Measurements from ENCODE around the gene CD164L2.

The CD164L2 gene

DNA sequence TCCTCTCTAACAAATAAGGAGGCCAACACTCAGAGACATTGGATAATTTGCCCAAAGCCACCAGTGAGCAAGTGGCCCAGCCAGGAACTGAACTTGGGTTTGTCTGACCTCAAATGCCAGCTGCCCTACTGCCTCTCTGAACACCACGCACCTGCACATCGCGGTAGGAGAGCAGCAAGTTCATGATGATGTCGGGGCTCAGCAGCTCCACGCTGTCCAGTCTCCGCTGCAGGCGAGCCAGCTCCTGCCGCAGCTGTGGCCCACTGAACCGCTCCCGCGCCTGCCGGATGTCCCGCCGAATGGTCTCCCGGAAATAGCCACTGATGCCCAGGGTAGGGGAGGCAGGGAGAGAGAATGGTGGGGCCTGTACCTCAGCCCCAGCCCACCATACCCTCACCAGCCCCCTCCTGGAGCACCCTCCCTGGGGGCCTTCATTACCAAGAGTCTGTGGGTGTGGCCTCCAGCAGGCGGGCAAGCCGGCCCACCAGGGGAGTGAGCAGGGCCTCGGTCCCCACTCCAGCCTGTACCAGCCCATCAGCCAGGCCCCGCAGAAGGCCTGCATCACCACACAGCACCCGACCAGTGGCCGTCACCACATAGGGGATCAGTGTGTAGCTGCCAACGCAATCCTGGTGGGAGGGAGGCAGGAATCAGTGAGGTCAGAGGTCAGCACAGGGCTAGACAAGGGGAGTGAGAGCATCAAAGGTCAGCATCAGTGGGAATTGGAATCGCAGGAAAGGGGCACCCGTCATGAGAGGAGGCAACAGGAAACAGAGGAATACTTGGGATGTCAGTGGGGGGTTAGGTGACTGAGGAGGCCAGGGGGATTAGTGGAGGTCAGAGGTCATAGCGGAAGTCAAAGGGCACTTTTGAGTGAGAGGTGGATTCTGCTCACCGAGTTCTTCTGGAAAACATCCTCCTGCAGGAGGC, 19.1 kb downstream of the CD164L2 start:
- no peak for DNase-seq (ENCODE audit: low read depth)

DNA sequence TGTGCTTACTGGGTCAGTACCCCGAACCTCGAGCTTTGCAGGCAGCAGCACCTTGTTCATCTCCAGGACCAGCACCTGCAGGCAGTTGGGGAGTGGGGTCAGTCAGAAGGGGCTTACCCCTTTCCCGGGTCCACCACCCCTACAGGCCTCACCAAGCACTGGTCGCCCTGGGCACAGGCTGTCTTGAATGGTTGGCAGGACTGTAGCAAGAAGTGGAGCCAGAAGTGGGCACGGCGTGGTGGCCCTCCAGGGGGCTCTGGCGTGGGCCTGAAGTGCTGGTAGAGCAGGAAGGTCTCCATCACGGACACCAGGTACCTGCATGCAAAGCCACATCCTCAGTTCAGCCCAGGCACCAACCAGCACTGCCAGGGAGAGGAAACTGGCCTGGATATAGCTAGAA, 21.6 kb downstream of the CD164L2 start:
- DNase-seq (ENCODE audit: low read depth) = no peak

DNA sequence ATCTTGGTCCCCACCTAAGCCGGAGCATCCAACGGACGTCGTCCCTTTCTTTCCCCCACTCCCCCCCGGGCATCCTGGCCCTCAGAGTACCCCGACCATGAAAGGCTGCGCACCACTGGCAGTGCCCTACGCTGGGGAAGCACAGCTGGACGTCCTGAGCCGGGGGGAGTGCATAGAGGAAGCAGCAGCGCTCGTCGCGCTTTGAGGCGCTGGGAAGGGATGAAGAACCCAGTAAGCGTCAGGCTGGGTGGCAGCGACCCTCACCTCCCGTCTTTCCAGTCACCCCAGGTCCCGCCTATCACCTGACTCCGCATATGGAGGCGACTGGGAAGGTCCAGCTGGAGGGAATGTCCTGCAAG, 22.1 kb downstream of the CD164L2 start:
- DNase-seq (ENCODE audit: low read depth) = no peak

DNA sequence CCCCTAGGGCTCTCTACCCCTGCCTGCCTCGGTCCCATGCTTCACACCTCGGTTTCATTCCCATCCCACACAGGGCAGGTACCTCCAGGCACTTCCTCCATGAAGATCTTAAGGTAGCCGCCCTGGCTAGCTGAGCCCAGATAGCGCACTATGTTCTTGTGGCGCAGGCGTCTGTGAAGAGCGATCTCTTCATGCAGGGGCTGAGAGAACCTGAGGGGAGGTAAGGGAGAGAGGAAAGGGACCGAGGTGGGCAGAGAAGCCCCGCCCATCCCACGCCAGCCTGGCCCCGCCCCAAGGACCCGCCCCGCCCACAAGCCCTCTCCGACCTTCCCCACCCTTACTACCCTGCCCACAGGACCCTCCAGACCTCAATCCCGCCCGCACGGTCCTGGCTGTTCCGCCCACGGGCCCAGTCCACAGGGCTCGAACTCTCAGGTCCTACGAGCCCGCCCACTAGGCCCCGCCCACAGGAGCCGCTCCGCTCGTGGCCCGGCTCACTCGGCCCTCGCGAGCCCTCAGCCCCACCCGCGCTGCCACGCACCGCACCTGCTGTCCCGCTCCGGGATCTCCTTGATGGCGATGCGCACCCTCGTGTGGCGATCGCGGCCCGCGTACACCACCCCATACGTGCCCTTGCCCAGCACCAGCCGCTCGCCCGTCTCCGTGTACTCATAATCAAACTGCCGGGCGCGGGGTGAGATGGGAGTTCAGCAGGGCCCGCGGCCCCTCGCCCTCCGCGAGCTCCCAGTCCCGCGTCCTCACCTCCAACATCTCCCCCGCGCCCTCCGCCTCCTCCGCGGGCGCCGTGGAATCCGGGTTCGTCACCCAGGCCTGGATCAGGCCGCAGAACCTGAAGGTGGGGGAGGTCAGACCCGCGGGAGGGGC, 22.7 kb downstream of the CD164L2 start:
- peak; percentile 33 for DNase-seq (ENCODE audit: low read depth)

DNA sequence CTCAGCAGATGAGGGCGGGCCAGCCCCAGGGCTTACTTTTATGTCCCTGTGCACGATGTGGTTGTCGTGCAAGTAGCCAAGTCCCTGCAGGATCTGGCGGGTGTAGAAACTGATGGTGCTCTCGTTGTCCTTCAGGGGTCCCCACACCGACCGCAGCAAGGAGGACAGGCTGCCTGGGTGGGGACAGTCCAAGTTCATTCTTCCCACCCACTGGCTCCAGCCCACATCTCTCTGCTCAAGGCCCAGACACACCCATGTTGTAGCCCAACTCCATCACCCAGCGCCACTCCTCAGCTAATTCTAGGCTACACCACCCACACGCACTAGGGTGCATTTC, 23.3 kb downstream of the CD164L2 start:
- no peak for DNase-seq (ENCODE audit: low read depth)

DNA sequence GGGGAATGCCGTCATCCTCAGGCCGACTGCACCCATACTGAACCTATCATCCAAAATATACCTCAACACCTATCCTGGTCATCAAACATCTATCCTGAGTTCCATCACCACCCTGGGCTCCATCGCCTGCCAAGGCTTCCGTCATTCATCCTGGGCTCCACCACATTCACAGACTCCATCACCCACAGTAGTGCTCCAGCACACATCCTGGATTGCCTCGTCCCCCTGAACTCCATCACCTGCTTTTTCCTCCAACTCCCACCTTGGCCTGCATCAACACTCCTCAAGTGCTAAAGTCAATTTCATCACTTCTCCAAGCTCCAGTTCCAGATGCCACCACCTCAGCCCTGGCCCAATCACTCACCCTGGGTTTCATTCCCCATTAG, 24.2 kb downstream of the CD164L2 start:
- no peak for DNase-seq (ENCODE audit: low read depth)

DNA sequence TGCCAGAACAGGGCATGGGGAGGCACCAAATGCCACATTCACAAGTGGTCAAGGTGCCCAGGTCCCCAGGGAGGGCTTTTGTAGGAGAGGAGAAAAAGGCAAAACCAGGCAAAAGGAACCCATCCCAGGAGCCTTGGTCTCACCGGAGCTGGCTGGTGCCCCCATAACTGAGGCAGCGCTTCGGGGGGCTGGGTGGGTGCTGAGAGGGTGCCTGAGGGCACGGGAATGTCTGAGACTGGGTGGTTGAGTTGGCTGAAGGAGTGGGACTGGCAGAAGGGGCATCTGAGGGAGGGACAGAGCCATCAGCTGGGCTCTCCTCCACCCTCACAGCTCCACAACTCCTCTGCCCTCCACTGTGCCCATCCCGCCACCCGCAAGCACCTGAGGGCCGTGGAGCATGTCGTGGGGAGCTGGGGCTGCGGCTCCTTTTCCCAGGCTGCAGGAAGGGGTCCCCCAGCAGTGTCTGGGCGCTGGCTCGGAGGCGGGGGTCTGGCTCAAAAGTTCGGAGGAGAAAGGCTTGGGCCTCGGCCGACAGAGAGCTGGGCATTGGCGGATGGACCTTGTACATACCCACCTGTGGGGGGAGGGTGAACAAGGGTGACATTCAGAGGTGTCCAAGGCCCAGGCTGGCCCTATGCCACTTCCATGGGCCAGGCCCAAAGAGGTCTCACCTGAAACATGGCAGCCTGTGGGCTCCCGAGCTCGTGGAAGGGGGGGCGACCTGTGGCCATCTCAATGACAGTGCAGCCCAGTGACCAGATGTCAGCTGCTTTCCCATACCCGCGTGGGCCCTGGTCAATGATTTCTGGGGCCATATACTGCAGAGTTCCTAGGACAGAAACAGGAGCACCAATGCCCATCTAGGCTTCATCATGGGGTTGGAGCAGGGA, 24.9 kb downstream of the CD164L2 start:
- no peak for DNase-seq (ENCODE audit: low read depth)

DNA sequence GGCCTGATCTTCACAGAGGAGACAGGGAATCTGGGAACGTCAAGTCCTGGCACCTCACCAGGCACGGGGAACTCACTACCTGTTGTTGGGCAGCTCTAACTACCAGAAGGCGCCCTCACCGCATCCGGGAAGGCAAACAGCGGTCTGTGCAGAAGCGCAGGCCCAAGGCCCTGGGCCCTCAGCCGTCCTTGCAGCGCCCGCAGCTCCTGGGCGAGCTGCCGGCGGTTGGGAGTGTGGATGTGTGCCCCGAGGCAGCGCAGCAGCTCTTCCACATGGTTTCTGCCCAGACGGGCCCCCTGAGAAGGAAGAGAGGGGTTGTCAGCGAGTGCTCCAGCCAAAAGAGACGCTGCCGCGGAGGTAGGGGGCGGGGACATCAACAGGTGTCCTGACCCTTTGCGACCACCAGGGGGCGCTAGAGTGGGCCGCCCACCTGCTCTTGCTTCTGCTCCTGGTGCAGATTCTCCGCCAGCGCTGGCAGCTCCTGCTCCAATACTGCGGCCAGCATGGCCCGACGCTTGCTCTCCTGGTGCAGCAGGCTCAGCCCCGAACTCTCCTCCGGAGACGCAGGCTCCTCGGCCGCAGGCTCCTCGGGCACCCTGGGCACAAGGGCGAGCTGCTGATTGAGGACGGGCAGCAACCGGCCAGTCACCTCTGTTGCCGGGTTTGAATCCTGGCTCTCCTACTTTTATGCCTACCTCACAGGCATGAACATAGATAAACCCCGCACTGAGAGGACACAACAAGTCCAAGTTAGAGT, 25.7 kb downstream of the CD164L2 start:
- peak; percentile 72 for DNase-seq (ENCODE audit: low read depth)

DNA sequence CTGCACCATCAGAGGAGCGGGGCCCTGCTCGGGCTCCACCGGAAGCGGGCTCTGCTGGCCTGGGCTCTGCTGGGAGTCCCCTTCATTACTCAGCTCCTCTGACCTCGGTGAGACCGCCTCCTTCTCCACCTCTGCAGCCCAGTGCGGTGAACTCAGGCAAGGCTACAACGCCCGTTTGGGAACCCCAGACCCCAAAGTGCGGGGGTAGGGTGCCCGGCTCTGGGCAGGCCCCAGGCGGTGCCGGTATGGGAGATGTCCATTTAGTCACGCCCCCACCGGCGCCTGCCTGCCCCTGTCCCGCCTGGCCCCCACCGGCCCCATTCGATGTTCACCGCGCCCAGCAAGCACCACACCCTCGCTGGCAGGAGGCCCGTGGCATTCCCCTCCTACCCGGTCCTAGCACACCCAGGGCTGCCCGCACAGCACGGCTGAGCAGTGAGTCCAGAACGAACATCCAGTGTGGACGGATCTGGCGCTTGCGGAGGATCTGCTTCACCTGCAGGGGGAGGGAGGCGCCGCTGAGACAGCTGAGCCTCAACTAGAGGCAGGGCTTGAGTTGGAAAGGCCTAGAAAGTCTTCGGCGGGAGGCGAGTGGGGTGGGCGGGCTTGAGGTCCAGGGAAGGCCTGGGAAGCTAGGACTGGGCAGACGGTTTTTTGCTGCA, 26.4 kb downstream of the CD164L2 start:
- DNase-seq (ENCODE audit: low read depth) = no peak

DNA sequence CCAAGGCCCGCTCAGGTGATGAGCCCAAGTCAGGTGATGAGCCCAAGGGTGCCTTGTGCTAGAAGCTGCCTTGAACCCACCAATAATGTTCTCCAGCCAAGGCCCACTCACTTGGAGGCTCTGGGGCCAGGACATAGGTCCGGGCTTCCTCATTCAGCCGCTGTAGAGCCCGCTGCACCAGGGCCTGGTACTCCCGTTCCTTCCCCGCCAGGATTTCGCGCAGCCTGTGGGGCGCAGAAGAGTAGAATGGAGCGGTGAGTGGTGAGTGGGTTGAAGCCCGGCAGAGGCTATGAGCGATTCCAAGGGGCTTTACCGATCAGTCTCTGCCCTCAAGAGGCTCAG, 26.9 kb downstream of the CD164L2 start:
- DNase-seq (ENCODE audit: low read depth) = no peak

DNA sequence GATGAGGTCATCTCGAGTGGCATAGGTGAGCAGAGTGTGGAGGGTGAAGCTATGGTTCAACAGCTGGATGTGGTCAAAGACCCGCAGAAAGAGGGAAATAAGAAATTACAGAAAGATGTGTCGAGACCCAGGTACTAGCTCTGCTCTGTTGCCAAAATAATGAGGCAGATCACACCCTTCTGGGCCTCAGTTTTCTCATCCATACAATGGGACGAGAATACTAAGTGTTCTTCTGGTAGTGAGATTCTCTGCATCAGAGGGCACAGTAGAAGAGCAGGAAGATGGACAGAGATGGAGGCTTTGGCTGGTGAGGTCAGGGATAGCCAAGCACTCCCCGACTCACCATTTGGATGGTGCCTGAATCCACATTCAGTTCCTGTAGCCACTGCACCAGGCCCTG, 27.4 kb downstream of the CD164L2 start:
- no peak for DNase-seq (ENCODE audit: low read depth)

DNA sequence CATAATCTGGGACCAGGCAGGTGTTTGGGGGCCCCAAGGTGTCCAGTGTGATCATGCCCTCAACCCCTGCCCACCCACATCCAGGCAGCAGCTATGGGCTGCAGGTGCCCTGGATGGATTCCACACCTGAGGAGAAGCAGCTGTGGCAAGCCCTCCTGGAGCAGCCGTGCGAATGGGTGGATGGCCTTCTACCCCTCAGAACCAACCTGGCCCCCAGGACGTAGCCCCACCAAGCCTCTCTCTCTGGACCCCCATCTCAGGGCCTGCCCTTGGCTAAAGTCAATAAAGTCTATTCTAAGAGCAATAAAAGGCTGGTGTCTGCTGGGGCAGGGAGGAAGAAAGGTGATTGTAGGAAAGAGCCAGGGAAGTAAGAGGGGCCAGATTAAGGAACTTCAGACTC, 29.5 kb downstream of the CD164L2 start:
- no peak for DNase-seq (ENCODE audit: low read depth)

DNA sequence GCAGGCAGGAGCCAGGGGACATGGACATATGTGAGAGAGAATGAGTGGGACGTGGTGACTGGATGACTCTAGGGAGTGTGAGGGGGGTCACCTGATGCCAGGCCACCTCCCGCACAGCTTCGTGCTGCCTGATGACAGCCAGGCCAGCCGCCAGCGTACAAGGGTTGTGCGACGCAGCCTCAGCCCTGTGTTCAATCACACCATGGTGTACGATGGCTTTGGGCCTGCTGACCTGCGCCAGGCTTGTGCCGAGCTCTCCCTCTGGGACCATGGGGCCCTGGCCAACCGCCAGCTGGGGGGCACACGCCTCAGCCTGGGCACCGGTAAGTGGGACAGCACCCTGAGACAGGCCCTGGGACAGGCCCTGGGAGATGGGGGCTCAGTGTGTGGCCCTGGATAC, 30.0 kb downstream of the CD164L2 start:
- DNase-seq (ENCODE audit: low read depth) = no peak

DNA sequence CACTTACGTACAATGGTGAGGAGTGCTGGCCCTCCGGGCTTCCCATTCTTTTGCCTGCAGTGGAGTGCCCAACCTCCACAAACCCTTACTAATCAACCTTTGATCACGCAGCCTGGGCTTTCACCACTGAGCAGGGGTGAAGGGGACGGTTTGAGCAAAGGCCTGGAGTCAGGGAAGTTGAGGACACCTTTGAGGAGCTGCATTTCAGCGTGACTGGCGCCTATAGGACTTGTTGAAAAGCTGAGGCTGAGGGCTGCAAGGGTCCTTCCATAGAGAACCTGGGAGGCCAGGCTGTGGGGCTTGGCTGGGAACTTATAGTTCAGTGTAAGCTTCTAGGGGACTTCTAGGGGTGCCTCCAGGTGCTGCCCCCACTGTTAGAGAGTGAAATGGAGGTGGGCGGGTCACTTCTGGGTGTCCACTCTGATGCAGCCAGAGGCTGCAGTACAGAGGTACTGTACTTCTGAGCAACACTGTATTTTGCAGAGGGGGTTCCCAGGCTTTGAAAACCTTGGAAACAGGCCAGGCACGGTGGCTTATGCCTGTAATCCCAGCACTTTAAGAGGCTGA, 31.5 kb downstream of the CD164L2 start:
- DNase-seq (ENCODE audit: low read depth) = no peak

DNA sequence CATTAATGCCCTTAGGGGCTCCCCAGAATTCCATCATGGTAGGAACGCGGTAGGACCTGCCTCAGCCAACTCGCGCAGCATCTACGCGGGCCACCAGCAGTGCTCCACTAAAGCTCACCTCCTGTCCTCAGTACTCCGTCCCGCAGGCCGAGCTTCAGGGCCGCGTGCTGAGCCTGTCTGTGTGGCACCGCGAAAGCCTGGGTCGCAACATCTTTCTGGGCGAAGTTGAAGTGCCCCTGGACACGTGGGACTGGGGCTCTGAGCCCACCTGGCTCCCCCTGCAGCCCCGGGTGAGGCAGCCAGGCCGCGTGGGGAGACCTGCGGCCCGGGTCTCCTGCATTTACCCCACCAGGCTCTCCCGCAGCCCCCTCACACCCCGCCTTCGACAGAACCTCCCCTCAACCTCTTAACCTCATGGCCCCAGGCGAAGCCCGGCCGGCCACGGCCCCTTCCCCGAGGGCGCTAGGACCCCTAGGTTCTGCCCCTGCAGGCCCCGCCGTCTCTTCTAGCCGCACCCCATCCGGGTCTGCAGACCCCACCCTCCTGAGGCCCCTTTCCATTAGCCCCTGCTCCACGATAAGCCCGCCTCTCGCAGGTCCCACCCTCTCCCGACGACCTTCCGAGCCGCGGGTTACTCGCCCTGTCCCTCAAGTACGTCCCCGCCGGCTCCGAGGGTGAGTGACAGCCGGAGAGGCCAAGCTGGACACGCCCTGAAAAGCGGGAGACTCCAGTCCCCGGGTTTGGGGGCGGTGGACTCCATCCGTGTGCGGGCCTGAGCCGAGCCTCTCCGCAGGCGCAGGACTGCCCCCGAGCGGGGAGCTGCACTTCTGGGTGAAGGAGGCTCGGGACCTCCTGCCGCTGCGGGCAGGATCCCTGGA, 32.2 kb downstream of the CD164L2 start:
- no peak for DNase-seq (ENCODE audit: low read depth)

DNA sequence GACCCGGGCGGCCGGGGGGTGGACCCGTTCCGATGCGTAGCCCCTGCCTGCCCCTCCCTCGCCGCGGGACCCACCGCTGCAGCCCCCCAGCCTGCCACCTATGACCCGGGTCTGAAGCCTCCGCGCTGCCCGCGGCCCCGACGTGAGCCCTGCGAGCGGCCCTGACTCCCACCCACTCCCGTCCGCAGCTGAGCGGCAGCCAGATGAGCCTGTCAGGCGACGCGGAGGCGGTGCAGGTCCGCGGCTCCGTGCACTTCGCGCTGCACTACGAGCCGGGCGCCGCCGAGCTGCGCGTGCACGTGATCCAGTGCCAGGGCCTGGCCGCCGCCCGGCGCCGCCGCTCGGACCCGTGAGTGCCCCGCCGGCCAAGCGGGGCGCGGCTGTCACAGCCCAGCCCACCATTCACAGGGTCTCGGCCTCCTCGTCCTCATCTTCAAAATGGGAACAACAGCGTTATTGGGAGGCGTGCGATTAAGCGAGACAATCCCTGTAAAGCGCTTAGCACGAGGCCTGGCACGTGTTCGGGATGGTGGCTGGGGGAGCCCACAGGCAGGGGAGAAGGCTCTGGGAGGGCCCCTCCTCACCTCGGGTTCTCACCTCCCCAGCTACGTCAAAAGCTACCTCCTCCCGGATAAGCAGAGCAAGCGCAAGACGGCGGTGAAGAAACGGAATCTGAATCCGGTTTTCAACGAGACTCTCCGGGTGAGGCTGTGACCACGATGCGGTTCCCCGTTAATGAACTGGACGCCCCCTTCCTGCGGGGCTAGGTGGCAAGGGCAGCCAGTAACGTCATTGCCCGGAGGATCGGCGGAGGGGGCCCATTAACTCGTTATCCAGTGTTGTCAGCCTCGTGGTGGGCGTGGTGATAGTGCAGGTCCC, 33.1 kb downstream of the CD164L2 start:
- DNase-seq (ENCODE audit: low read depth) = no peak

DNA sequence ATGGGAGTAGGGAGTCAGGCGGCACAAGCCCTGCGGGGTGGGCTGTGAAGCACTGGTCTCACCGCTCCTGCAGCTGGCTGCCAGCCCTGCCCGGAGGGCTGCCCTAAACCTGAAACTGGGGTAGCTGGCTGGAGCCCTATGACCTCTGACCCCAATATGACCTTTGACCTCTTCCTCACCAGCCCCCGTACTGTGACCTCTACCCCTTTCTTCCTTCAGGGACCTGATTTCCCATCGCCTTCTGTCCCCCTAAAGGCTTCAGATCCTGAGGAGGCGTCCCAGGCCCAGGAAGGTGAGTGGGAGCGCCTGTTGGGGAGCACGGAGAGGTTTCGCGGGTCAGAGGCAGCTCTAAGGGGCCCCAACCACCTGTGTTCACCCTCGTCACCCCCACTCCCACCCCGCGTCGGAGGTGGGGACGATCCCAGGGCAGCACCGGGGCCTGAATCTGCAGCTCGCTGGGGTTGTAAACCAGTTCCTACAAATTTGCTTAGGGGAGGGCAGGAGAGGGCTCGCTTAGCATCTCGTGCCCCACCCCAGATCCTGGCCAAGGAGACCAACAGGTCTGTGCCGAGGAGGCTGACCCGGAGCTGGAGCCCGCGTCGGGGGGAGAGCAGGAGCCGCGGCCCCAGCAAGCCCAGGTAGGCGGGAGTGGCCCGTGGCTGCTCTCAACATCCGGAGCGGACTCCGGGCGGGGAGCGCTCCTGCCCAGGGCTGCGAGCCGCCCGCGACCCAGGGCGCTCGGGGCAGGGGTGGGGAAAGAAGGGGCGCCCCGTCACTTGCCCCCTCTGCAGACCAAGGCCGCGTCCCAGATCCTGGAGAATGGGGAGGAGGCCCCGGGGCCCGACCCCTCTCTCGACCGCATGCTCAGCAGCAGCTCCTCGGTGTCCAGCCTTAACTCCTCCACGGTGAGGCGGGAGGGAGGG, 34.0 kb downstream of the CD164L2 start:
- no peak for DNase-seq (ENCODE audit: low read depth)
